ENCODE measurements around the gene ZNF497. TPM values are rescaled to one million over a fixed set of nuclear protein-coding genes. Genes with fewer than 3 reads are reported as not detected.

The ZNF497 gene
- total and polyA plus RNA-seq, 2 of the 13 experiments (the other 11 are each of a cell fraction or from before 2014, with no cell fraction given), result 1.5 to 1.9 TPM

DNA sequence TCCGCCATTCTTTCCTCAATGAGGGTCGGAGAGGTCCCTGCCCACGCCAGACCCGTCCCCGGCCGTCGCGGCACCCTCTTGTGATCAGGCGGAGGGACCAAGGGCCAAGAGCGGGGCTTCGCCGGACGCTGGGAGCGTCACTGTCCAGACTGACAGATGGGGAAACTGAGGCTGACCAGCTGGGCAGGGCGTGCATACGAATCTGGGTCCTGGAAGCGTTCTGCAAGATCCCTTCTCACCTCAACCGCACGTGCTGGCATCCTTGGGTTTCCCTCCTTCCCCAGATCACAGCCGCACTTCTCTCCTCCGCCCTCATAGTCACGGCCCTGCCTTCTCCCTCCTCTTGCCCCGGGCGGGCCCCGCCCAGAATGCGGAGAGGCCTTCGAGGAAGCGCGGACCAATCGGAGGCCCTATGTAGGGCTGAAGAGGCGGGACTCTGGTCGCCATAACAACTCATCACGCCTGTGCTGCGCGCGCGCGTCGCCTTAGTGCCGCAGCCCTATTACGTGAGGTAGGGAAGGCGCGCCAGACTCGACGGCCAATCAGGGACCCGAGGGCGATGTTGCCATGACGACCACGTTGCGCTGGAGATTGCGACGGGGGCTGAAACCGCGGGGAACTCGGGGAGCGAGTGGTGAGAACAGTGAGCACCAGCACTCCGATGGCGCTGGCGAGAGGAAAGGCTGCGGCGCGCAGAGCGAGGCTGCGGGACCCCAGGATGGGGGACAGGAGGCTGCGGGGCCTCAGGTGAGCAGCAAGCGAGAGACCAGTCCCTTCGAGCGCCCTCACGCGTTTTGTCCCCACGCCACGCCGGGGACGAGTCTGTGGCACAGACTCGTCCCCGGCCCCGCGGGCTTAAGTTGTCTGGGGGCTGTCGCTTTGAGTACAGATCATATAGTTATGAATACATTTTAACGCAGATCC is 38.6 kb upstream of the ZNF497 start (continued):
- TF ChIP-seq, protein P1, sequence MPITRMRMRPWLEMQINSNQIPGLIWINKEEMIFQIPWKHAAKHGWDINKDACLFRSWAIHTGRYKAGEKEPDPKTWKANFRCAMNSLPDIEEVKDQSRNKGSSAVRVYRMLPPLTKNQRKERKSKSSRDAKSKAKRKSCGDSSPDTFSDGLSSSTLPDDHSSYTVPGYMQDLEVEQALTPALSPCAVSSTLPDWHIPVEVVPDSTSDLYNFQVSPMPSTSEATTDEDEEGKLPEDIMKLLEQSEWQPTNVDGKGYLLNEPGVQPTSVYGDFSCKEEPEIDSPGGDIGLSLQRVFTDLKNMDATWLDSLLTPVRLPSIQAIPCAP (CRISPR knock-in tag; IDR thresholded peaks at IDR 0.05; ENCODE audit: low read depth), result no peak
- TF ChIP-seq ZNF317 (CRISPR knock-in tag; IDR thresholded peaks at IDR 0.05) (no peak), GATAD2A (CRISPR knock-in tag; IDR thresholded peaks at IDR 0.05) (0 out of 2 replicates have a peak, but pooled peaks have one; percentile 29), BHLHE40 (IDR thresholded peaks at IDR 0.05; ENCODE audit: low read length) (0 out of 2 replicates have a peak, but pooled peaks have one; percentile 9), SALL1 (CRISPR knock-in tag; IDR thresholded peaks at IDR 0.05) (peak; percentile 46; the same call in 1 of the 2 replicates), HCFC1 (IDR thresholded peaks at IDR 0.05; ENCODE audit: low read depth, low read length) (peak; percentile 47; the same call in 1 of the 2 replicates), NFYC (CRISPR knock-in tag; IDR thresholded peaks at IDR 0.05) (peak; percentile 96)
- TF ChIP-seq, protein P2, sequence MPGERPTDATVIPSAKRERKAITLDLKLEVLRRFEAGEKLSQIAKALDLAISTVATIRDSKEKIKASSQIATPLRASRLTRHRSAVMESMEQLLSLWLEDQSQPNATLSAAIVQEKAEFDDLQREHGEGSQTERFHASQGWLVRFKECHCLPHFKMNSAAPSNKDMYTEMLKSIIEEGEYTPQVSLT (CRISPR knock-in tag; IDR thresholded peaks at IDR 0.05; ENCODE audit: borderline replicate concordance, low read depth), result no peak
- TF ChIP-seq, protein P3, sequence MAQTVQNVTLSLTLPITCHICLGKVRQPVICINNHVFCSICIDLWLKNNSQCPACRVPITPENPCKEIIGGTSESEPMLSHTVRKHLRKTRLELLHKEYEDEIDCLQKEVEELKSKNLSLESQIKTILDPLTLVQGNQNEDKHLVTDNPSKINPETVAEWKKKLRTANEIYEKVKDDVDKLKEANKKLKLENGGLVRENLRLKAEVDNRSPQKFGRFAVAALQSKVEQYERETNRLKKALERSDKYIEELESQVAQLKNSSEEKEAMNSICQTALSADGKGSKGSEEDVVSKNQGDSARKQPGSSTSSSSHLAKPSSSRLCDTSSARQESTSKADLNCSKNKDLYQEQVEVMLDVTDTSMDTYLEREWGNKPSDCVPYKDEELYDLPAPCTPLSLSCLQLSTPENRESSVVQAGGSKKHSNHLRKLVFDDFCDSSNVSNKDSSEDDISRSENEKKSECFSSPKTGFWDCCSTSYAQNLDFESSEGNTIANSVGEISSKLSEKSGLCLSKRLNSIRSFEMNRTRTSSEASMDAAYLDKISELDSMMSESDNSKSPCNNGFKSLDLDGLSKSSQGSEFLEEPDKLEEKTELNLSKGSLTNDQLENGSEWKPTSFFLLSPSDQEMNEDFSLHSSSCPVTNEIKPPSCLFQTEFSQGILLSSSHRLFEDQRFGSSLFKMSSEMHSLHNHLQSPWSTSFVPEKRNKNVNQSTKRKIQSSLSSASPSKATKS (CRISPR knock-in tag; IDR thresholded peaks at IDR 0.05), result no peak
- TF ChIP-seq, protein P4, sequence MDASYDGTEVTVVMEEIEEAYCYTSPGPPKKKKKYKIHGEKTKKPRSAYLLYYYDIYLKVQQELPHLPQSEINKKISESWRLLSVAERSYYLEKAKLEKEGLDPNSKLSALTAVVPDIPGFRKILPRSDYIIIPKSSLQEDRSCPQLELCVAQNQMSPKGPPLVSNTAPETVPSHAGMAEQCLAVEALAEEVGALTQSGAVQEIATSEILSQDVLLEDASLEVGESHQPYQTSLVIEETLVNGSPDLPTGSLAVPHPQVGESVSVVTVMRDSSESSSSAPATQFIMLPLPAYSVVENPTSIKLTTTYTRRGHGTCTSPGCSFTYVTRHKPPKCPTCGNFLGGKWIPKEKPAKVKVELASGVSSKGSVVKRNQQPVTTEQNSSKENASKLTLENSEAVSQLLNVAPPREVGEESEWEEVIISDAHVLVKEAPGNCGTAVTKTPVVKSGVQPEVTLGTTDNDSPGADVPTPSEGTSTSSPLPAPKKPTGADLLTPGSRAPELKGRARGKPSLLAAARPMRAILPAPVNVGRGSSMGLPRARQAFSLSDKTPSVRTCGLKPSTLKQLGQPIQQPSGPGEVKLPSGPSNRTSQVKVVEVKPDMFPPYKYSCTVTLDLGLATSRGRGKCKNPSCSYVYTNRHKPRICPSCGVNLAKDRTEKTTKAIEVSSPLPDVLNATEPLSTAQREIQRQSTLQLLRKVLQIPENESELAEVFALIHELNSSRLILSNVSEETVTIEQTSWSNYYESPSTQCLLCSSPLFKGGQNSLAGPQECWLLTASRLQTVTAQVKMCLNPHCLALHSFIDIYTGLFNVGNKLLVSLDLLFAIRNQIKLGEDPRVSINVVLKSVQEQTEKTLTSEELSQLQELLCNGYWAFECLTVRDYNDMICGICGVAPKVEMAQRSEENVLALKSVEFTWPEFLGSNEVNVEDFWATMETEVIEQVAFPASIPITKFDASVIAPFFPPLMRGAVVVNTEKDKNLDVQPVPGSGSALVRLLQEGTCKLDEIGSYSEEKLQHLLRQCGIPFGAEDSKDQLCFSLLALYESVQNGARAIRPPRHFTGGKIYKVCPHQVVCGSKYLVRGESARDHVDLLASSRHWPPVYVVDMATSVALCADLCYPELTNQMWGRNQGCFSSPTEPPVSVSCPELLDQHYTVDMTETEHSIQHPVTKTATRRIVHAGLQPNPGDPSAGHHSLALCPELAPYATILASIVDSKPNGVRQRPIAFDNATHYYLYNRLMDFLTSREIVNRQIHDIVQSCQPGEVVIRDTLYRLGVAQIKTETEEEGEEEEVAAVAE (CRISPR knock-in tag; IDR thresholded peaks at IDR 0.05; ENCODE audit: borderline replicate concordance), result peak; percentile 91
- TF ChIP-seq, protein P5, sequence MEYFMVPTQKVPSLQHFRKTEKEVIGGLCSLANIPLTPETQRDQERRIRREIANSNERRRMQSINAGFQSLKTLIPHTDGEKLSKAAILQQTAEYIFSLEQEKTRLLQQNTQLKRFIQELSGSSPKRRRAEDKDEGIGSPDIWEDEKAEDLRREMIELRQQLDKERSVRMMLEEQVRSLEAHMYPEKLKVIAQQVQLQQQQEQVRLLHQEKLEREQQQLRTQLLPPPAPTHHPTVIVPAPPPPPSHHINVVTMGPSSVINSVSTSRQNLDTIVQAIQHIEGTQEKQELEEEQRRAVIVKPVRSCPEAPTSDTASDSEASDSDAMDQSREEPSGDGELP (IDR thresholded peaks at IDR 0.05; ENCODE audit: borderline replicate concordance, low read depth), result no peak
- TF ChIP-seq, protein P6, sequence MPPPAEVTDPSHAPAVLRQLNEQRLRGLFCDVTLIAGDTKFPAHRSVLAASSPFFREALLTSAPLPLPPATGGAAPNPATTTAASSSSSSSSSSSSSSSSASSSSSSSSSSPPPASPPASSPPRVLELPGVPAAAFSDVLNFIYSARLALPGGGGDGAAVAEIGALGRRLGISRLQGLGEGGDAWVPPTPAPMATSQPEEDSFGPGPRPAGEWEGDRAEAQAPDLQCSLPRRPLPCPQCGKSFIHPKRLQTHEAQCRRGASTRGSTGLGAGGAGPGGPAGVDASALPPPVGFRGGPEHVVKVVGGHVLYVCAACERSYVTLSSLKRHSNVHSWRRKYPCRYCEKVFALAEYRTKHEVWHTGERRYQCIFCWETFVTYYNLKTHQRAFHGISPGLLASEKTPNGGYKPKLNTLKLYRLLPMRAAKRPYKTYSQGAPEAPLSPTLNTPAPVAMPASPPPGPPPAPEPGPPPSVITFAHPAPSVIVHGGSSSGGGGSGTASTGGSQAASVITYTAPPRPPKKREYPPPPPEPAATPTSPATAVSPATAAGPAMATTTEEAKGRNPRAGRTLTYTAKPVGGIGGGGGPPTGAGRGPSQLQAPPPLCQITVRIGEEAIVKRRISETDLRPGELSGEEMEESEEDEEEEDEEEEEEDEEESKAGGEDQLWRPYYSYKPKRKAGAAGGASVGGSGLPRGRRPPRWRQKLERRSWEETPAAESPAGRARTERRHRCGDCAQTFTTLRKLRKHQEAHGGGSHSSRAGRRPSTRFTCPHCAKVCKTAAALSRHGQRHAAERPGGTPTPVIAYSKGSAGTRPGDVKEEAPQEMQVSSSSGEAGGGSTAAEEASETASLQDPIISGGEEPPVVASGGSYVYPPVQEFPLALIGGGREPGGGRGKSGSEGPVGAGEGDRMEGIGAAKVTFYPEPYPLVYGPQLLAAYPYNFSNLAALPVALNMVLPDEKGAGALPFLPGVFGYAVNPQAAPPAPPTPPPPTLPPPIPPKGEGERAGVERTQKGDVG (CRISPR knock-in tag; IDR thresholded peaks at IDR 0.05; ENCODE audit: borderline replicate concordance), result no peak
